NCI-H1105 (cell line): ENCODE results near the gene COMMD1.
"Not testable (repeated sequence)": the region's sequence is repeated elsewhere in the genome, so short reads cannot be mapped to it uniquely, and the experiment has no call there.

ENCODE experiments used
- DNase-seq: peaks from one replicate; lab custom pipeline; 2025; lab: John Stamatoyannopoulos, UW

The COMMD1 gene

DNA sequence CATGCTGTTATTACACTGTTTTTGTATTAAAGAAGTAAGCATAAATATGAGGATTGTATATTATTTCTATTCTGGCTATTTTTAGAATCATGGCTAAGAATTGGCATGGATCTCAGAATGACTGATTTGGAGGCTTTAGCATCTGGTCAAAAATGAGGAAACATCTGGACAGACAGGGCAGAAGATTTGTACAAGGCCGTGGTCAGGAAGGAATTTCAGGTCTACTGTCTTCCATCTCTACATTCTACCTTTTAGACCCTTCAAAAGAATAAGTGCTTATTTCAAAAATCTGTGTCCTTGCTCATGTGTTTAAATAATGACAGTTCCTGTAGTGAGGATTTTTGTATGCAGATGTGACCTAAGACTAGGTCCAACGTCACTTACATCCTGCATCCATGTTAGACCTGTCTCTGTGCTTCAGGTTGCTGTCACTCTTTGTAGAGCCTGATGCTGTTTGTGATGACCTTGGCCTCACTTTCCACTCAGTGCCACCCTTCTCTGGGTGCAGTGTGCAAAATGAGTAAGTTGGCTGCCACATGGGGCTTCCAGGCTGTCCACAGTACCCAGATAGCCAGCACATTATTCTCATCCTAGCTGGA lies 235.8 kb downstream of the COMMD1 start:
- DNase-seq = no peak

DNA sequence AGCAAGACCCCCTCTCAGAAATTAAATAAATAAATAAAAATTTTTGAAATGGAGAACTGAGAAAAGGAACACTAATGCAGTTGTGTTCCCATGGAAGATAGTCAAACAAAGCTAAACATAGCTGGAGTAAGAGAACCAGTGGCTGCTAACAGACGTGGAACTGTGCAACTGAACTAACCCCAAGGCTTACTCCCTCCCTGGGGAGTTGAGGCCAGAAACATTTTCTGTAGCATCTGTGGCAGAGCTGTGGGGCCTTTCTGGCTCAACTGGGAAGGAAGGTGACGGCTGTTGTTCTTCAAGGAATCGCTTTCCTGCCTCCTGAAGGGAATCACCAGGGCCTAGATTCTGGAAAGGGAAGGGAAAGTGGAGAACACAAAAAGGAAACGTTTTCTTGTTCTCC lies 236.6 kb downstream of the COMMD1 start:
- DNase-seq = no peak

- no peak for DNase-seq
Observed at GRCh38 chr2:62143696-62144095, 238.2 kb downstream of the COMMD1 start.

DNA sequence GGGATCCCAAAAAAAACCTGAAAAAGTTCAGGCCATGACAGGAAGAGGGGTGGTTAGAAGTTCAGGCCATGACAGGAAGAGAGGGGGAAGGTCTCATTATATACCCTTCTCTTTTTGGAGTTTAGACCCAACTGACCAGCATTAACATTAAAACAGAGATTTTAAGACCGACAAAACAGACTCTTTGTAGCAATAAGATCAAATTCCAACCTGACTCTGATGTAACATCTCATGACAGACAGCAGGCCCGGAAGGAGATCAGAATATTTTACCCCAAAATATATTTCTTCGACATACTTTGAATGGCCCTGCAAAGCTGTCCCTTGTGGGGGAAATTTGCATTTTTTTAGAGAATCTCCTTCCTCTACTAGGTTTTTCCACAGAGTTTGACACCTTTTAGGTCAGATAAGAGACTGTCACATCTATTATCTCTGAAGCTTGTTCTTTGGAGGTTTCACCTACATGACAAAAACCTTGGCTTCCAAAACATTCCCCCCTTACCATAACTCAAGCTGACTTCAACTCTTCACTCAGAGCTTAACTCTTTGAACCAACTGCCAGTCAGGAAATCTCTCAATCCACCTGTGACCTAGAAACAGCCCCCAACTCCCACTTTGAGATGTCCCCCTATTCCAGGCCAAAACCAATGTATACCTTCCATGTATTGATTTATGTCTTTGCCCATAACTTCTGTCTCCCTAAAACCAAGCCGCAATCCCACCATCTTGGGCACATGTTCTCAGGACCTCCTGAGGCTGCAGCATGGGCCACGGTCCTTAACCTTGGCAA lies 239.4 kb downstream of the COMMD1 start:
- no peak for DNase-seq

- no peak for DNase-seq
Observed at GRCh38 chr2:62145478-62146100, 240.1 kb downstream of the COMMD1 start.

DNA sequence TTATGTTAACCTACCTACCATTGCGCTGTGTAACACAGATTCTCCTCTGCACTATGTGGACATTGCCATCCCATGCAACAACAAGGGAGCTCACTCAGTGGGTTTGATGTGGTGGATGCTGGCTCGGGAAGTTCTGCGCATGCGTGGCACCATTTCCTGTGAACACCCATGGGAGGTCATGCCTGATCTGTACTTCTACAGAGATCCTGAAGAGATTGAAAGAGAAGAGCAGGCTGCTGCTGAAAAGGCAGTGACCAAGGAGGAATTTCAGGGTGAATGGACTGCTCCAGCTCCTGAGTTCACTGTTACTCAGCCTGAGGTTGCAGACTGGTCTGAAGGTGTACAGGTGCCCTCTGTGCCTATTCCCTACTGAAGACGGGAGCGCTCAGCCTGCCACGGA lies 241.3 kb downstream of the COMMD1 start:
- not testable (repeated sequence) for DNase-seq

- DNase-seq = no peak
Observed at GRCh38 chr2:62147610-62148301, 242.3 kb downstream of the COMMD1 start.

- DNase-seq = no peak
Observed at GRCh38 chr2:62149708-62150107, 244.2 kb downstream of the COMMD1 start.

GRCh38 chr2:62150597-62151305 lies 245.3 kb downstream of the COMMD1 start:
- no peak for DNase-seq

DNA sequence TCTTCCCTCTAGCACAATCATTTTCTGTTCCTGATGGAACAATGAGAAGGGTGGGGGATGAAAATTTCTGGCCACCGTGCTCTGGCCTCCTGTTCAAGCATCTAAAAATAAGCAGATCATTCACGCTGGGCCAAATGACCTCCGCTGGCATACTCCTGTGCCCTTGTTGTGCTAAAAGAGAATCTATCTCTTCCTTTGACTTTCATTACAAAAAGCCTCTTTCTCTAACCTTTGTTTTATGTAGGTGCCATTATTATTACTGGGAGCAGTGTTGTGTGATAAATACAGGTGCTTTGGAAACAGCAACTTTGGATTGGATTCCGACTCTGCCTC lies 245.8 kb downstream of the COMMD1 start:
- no peak for DNase-seq

- no peak for DNase-seq
Observed at GRCh38 chr2:62152000-62152399, 246.5 kb downstream of the COMMD1 start.

DNA sequence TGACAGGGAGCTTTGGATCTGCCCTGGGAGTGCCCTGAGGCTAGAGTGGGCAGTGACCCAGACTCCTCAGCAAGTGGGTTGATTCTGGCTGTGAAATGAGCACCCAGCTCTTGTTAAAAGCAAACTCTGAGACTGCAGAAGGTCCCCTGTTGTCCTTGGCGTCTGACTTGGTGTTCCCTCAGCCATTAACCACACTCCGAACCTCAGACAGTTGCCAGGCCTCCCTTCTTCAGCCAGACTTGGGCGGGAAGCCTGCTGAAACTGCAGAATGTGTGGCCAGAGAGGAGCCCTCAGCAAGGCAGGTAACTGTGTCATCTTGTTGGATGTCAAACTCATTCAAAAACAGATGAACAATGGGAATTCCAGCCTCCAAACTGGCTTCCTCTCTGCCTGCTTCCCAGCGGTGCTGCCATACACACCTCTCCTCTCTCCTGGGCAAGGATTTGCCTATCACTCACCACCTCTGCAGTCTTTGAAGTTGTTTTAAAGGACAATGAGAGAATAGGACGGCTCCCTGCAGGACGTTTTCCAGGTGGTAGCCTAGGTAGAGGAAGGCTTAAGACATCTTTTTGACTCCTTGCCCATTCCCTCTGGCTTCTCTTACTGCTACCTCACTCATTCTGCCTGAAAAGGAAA lies 251.5 kb downstream of the COMMD1 start:
- no peak for DNase-seq

- no peak for DNase-seq
Observed at GRCh38 chr2:62158444-62159121, 253.1 kb downstream of the COMMD1 start.

GRCh38 chr2:62160691-62161090 lies 255.2 kb downstream of the COMMD1 start:
- DNase-seq = not testable (repeated sequence)

GRCh38 chr2:62163106-62163831 lies 257.8 kb downstream of the COMMD1 start:
- no peak for DNase-seq

DNA sequence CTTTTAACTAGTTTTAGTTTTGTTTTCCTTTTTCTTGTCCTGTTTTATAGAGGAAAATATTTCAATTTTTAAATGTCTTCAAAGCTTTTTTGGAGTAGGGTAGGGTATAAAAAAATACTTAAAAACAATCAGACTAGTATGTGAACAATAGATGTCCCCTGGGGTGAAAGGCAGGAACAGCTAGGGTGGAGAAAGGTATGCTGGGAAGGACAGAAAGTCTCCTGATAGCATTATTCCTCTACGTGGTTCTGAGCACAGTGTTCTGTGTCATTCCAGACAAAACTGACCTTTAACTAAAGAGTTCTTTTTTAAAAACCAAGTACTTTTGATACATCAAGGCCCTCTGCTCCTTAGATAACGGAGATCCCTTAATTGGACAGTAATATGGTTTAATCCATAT lies 258.4 kb downstream of the COMMD1 start:
- DNase-seq = no peak

- no peak for DNase-seq
Observed at GRCh38 chr2:62175728-62176127, 270.3 kb downstream of the COMMD1 start.

GRCh38 chr2:62176801-62177200 lies 271.3 kb downstream of the COMMD1 start:
- DNase-seq = no peak

GRCh38 chr2:62177392-62178049 lies 272.0 kb downstream of the COMMD1 start:
- no peak for DNase-seq

DNA sequence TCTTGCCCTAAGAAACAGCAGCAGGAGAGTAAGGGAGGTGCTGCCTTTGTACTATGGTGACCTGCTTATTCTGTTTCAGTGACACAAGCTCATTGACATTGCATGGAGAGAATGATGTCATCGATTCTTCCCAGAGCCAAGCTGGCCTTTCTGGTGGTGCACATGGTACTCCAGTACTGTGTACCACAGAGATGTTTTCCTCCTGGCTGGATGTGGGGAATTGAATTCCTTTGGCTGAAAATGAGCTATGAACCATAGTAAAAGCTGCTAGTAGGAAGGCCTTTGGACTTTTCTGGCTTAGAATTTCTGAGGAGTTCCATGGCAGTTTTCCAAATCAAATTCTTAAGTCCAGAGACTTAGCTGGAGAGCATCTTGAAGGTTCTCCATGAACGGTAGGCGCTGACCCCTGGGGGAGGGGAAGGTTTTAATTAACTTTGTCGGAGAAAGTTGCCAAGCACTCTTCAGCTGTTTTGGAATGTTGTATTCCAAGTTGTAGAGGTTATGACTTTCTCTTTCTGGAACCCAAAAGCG lies 273.3 kb downstream of the COMMD1 start:
- DNase-seq = no peak
